ENCODE results near the gene SDK2.

Gene SDK2

DNA sequence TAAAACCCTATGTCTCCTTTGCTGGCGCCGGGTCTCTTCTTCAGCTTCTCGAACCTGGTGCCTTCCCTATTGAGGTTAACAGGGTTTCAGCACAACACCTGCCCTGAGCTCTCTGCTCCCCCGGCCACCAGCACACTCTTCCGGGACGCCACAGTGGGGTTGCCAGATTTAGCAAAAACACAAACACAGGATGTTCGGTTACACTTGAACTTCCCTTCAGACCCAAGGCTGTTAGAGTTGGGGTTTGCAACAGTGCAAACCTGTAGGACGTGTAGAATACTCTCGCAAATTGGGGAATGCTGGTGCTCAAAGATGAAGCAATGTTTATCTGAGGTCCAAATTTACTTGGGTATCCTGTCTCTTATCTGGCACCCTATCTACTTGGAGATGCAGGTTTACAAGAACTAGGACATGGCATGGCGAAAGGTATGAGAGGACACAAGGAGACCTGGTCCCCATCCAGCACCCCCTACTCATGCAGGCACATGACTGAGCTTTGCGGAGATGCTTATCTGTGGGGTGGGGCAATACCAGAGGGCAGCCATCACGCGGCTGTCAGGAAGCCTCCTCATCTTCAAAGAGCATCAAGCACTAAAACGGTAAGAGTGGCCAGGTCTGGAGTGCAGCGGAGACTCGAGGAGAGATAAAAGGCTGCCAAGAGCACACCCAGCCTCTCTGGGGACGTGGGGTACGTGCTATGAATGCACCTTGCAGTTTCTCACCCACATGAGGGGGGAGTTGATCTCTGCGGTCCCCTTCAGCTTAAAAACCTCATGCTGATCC lies 52.8 kb downstream of the SDK2 start:
- TF ChIP-seq, protein P1, sequence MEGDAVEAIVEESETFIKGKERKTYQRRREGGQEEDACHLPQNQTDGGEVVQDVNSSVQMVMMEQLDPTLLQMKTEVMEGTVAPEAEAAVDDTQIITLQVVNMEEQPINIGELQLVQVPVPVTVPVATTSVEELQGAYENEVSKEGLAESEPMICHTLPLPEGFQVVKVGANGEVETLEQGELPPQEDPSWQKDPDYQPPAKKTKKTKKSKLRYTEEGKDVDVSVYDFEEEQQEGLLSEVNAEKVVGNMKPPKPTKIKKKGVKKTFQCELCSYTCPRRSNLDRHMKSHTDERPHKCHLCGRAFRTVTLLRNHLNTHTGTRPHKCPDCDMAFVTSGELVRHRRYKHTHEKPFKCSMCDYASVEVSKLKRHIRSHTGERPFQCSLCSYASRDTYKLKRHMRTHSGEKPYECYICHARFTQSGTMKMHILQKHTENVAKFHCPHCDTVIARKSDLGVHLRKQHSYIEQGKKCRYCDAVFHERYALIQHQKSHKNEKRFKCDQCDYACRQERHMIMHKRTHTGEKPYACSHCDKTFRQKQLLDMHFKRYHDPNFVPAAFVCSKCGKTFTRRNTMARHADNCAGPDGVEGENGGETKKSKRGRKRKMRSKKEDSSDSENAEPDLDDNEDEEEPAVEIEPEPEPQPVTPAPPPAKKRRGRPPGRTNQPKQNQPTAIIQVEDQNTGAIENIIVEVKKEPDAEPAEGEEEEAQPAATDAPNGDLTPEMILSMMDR (IDR thresholded peaks at IDR 0.05; ENCODE audit: borderline replicate concordance, insufficient read depth, low read depth, low read length), result no peak

DNA sequence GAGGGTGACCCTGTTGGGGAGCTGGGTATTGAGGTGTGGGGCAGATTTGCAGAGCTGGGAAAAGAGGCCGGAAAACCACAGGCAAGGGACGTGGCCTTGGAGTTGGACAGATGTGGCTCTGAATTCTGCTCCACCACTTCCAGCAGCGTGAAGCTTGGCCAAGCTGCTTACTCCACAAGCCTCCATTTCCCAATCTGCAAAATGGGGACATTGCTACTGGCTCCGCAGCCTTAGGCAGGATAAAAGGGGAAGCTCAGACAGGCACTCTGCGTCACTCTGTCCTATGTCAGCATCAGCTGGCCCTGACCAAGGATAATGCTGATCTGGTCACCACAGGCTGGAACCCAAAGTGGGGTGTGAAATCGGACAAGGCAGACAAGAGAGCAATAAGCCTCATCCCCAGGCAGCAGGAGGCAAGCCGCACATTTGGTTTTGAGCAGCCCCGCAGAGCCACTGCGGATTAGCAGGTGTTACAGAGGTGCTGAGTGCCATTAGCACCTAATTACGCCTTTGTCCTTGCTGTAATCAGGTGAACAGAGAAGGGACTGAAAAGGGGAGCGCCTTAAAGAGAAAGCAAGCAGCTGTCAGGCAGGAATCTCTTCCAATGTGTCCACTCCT lies 54.8 kb downstream of the SDK2 start:
- TF ChIP-seq, protein P1 (IDR thresholded peaks at IDR 0.05; ENCODE audit: borderline replicate concordance, insufficient read depth, low read depth, low read length), result no peak

More for the DNA sequence above, 52.8 kb downstream of the SDK2 start:
- H3K4me3 ChIP-seq (ENCODE audit: low read depth, low read length), result no peak overlapping the region

DNA sequence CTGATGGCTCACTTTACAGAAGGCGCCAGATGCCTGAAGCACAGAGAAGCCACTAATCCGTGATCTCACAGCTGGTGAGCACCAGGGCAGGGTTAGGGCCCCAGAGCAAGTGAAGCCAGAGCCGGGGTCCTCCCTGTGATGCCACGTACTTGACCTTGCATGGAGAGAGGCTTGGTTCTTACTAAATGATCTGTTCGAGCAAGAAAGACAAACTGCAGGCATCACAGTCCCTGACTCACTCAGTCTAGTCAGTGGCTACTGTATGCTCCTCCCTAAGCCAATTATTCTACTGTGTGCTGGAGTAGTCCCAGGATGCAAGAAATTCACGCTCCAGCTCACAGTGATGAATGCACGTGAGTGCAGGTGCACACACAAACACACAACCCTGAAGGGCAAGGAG lies 55.4 kb downstream of the SDK2 start:
- no peak overlapping the region for H3K4me3 ChIP-seq (ENCODE audit: low read depth, low read length)
- TF ChIP-seq, protein P1 (IDR thresholded peaks at IDR 0.05; ENCODE audit: borderline replicate concordance, insufficient read depth, low read depth, low read length), result no peak

More for the DNA sequence above, 54.8 kb downstream of the SDK2 start:
- no peak overlapping the region for H3K4me3 ChIP-seq (ENCODE audit: low read depth, low read length)

DNA sequence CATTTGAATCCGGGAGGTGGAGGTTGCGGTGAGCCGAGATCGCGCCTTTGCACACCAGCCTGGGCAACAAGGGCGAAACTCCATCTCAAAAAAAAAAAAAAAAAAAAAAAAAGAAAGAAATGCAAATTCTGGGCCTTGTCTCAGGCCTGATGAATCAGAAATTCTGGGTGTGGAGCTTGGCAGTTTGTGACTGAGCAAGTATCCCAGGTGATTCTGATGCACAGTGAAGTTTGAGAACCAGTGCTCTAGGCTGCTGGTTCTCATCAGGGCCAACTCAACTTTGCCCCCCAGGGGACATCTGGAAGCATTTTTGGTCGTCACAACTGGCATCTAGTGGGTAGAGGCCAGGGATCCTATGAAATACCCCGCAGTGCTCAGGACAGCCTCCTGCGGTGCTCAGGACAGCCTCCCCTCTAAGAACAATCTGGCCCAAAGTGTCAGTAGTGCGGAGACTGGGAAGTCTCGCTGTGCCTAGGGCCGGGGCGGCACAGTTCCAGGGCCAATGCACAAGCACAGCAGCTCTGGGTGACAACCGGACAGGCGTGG lies 55.9 kb downstream of the SDK2 start:
- TF ChIP-seq, protein P1 (IDR thresholded peaks at IDR 0.05; ENCODE audit: borderline replicate concordance, insufficient read depth, low read depth, low read length), result no peak
- no peak overlapping the region for H3K4me3 ChIP-seq (ENCODE audit: low read depth, low read length)

DNA sequence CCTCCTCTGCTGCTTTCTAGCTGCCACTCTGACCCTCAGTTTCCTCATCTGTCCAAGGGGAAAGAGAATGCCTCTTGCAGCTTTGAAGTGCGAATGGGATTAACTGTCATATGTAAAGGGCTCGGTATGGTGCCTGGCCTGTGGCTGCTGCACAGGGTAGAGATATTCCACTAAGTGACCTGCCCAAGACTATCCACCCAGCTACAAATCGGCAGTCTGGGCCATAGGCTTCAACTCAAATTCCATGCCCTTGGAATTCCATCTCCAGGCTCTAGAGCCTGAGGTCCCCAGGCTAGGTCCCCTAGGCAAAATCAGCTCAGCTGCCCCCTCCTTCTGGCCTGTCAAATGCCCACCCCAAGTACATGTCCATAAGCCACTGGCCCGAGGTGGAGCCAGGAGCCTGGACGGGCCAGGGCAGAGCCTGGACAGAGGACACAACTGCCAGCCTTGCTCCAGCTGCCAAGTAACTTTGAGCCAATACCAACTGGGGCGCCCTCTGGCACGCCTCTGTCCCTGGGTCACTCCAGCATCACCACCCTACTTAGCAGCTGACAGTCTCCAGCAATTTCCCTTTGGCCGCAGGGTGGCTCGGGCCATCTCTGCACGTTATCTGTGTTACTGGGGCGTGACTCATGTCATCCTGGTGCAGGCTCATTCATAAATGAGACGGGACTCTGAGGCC lies 57.2 kb downstream of the SDK2 start:
- H3K4me3 ChIP-seq (ENCODE audit: low read depth, low read length), result no peak overlapping the region
- TF ChIP-seq, protein P1 (IDR thresholded peaks at IDR 0.05; ENCODE audit: borderline replicate concordance, insufficient read depth, low read depth, low read length), result no peak

DNA sequence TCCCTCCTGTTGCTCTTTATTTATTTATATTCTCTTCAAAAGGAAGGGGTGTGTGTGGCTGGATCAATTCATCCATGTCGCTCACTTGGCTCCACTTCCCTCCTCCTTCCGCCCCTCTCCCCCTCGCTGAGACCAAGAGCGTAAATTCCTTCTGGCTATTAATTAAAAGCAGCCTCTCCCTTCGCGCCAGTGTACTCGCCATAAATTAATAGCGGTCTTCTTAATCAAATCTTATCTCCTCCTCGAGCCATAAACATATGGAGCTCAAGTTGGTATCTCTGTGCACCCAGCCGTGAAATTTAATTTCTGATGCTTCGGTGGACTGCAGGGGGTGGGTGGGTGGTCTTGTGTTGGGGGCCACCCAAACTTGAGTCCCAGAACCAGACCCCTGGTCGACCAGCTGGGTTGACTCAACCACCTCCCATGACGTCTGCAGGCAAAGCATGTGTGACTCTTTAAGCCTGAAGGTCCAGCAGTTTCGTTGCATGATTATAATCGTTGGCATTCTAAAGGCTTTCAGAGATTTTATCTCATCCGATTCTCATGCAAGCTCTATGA lies 57.9 kb downstream of the SDK2 start:
- TF ChIP-seq, protein P1 (IDR thresholded peaks at IDR 0.05; ENCODE audit: borderline replicate concordance, insufficient read depth, low read depth, low read length), result no peak
- H3K4me3 ChIP-seq (ENCODE audit: low read depth, low read length), result no peak overlapping the region

Data from GM12875 (cell line).